GM23338 (cell line): Measurements from ENCODE around the gene LDLR.

Experiments
- CREB1 ChIP-seq: fragments of 250-450 bp; sonication (Bioruptor Pico); IDR thresholded peaks from 2 replicates; pipeline ENCODE4 v1.5.0; 2020; ENCODE audit warnings: low read depth, mild to moderate bottlenecking, moderate library complexity
- CTCF ChIP-seq, 2 experiments: fragments of 200-600 bp in 1 of 2; sonication (generic) in 1 of 2; conservative IDR thresholded peaks; 2 replicates each; pipeline versions ENCODE4 v1.5.1 to v1.6.1; 2016 to 2017; ENCODE audit warnings: antibody characterized with exemption in 2 of 2, low read depth in 2 of 2, mild to moderate bottlenecking in 2 of 2, moderate library complexity in 1 of 2
- EZH2 ChIP-seq: fragments of 200-600 bp; sonication (generic); IDR thresholded peaks from one replicate; pipeline ENCODE4 v1.8.0; 2017; ENCODE audit warnings: antibody characterized with exemption, mild to moderate bottlenecking, low read depth; ENCODE audit not compliant: unreplicated experiment
- EZH2phosphoT487 ChIP-seq: fragments of 200-600 bp; sonication (generic); IDR thresholded peaks from one replicate; pipeline ENCODE4 v1.8.1; 2018; ENCODE audit warnings: antibody characterized with exemption; ENCODE audit not compliant: unreplicated experiment
- POLR2AphosphoS5 ChIP-seq: IDR thresholded peaks from 2 replicates; pipeline ENCODE4 v1.6.1; 2016; ENCODE audit warnings: antibody characterized with exemption, low read depth
- ZNF114 ChIP-seq: fragments of 250-450 bp; sonication (Bioruptor Pico); IDR thresholded peaks from 2 replicates; pipeline ENCODE4 v1.5.0; 2020; ENCODE audit warnings: mild to moderate bottlenecking, moderate library complexity
- TF ChIP-seq, protein P1 (sequence below): IDR thresholded peaks from one replicate; pipeline ENCODE4 v1.6.1; 2018; ENCODE audit warnings: antibody characterized with exemption; ENCODE audit not compliant: unreplicated experiment

DNA sequence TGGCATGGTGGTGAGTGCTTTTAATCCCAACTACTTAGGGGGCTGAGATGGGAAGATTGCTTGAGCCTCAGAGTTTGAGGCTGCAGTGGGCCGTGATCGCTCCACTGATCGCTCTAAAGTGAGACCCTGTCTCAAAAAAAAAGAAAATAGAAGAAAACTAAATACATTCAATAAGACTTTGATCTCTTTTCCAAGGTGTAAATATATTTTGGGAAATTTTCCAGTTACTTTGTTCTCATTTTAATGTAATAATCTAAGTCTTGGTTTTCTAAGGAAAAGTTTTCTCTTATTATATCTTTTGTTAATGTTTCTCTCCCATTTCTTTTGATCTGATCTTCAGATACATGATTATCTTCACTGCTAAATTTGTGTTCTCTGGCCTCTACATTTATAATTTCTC lies 9.6 kb downstream of the LDLR start:
- TF ChIP-seq, protein P1, sequence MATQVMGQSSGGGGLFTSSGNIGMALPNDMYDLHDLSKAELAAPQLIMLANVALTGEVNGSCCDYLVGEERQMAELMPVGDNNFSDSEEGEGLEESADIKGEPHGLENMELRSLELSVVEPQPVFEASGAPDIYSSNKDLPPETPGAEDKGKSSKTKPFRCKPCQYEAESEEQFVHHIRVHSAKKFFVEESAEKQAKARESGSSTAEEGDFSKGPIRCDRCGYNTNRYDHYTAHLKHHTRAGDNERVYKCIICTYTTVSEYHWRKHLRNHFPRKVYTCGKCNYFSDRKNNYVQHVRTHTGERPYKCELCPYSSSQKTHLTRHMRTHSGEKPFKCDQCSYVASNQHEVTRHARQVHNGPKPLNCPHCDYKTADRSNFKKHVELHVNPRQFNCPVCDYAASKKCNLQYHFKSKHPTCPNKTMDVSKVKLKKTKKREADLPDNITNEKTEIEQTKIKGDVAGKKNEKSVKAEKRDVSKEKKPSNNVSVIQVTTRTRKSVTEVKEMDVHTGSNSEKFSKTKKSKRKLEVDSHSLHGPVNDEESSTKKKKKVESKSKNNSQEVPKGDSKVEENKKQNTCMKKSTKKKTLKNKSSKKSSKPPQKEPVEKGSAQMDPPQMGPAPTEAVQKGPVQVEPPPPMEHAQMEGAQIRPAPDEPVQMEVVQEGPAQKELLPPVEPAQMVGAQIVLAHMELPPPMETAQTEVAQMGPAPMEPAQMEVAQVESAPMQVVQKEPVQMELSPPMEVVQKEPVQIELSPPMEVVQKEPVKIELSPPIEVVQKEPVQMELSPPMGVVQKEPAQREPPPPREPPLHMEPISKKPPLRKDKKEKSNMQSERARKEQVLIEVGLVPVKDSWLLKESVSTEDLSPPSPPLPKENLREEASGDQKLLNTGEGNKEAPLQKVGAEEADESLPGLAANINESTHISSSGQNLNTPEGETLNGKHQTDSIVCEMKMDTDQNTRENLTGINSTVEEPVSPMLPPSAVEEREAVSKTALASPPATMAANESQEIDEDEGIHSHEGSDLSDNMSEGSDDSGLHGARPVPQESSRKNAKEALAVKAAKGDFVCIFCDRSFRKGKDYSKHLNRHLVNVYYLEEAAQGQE = no peak
- TF ChIP-seq CTCF (conservative IDR thresholded peaks at IDR 0.05; ENCODE audit: low read depth in 2 of 2) (no peak), ZNF114 (CRISPR knock-in tag) (no peak), EZH2phosphoT487 (no peak), POLR2AphosphoS5 (no peak), EZH2 (no peak), CREB1 (CRISPR knock-in tag) (no peak)
